Measurements from ENCODE around the gene RPL22L1.
"Not testable (repeated sequence)": the region's sequence is repeated elsewhere in the genome, so short reads cannot be mapped to it uniquely, and the experiment has no call there.

GRCh38 chr3:170878688-170879087, 8.7 kb upstream of the RPL22L1 start:
- TF ChIP-seq EZH2 (IDR thresholded peaks at IDR 0.05; ENCODE audit: insufficient read depth, poor library complexity, severe bottlenecking); EZH2phosphoT487 (IDR thresholded peaks at IDR 0.05; ENCODE audit: insufficient read depth, low read depth): not testable (repeated sequence)

Data from GM23248 (cell line).